NCI-H748 (cell line): Measurements from ENCODE around the gene ANKFN1.
A peak's percentile ranks its signal among the peaks of the same experiment; 100 is the strongest.

Experiments used
- DNase-seq: peaks from one replicate; lab custom pipeline; 2025; ENCODE audit not compliant: unreplicated experiment; lab: John Stamatoyannopoulos, UW

ANKFN1 gene, protein sequence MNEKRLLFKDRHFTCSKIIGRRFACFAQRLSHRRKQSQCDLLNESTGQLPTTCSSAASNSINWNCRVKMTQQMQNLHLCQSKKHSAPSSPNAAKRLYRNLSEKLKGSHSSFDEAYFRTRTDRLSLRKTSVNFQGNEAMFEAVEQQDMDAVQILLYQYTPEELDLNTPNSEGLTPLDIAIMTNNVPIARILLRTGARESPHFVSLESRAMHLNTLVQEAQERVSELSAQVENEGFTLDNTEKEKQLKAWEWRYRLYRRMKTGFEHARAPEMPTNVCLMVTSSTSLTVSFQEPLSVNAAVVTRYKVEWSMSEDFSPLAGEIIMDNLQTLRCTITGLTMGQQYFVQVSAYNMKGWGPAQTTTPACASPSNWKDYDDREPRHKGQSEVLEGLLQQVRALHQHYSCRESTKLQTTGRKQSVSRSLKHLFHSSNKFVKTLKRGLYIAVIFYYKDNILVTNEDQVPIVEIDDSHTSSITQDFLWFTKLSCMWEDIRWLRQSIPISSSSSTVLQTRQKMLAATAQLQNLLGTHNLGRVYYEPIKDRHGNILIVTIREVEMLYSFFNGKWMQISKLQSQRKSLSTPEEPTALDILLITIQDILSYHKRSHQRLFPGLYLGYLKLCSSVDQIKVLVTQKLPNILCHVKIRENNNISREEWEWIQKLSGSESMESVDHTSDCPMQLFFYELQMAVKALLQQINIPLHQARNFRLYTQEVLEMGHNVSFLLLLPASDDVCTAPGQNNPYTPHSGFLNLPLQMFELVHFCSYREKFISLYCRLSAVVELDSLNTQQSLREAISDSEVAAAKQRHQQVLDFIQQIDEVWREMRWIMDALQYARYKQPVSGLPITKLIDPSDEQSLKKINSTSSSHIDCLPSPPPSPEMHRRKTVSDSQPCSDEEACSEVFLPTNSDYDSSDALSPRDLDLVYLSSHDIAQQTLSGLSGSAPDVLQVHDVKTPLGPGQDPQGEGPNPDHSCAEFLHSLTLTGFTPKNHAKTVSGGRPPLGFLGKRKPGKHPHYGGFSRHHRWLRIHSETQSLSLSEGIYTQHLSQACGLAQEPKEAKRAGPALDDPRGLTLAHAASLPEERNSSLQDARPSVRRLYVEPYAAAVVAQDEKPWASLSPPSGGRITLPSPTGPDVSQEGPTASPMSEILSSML

DNA sequence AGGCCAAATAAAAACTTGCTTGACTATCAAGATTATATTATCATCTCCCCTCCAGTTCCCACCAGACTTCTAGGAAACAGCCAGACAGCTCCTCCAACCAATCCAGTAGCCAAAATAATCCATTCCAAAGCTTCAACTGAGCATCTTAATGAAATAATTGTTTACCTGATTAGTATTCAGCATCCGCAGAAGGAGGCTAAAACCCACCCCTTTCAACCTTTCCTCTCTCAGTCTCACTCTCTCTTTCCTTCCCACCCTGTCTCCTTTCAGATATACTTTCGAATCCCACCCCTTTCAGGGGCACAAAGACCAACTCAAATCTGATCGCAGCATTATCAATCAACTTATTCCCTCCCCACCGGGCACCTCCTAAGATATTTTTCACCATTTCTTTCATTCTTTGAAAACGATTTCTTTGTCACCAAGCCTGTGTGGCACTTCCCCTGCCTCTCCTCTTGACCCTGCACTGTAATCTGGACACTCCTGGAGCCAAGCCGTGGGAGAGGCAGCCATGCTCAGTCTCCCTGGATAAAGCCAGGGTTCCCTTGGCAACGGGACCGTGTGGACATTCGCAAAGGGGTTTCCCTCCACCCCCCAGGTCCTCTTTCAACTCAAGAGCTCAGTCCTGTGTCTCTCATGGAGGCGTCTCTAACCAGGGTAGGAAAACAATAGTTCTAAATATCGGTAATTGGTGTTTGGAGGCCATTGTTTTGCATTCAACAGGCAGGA lies at the start of gene ANKFN1:
ANKFN1 (plus strand) TSS at position 602 of the 729 bp plus-strand sequence. CDS start 59,193 bp downstream, outside the sequence.
- DNase-seq = peak; percentile 36

DNA sequence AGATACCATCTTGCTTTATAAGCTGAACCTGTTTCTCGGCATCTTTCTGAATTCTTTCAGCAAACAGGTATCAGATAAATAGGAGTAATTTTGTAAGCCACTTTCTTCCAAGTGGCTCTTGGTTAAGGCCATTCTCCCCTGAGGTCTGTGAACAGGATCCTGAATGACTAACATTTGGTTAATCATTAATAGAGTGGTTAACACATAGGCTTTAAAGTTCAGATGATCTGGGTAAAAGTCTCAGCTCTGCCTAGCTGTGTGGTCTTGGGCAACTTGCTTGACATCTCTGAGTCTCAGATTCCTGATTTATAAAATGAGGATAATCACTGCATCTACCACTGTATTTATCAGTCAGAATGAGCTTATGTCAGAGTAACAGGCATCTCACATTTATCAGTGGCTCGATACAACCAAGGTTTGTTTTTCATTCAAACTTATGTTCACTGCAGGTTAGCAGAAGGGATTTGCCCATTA lies 44.4 kb upstream of the ANKFN1 start:
- no peak for DNase-seq

GRCh38 chr17:56109836-56110235 lies 43.4 kb upstream of the ANKFN1 start:
- DNase-seq = no peak

GRCh38 chr17:56110463-56111135 lies 42.7 kb upstream of the ANKFN1 start:
- DNase-seq = no peak

- DNase-seq = no peak
These were observed 41.4 kb upstream of the ANKFN1 start for GRCh38 chr17:56111706-56112485.

DNA sequence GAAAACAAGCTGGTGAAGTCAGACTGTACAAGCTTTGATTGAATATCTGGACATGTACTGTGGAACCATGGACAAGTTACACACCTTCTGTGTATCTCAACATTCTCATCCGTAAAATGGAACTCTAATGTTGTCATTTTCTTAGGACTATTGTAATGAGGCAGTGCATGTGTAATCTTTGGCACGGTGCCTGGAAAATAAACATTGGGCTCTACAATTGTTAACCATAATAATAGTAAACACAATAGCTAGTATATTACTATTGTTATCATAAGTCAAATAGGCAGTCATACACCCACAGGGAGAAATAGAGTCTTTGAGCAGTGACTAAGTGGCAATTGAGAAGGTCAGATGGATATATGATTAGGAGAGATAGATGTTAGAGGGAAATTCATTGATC lies 39.8 kb upstream of the ANKFN1 start:
- no peak for DNase-seq

DNA sequence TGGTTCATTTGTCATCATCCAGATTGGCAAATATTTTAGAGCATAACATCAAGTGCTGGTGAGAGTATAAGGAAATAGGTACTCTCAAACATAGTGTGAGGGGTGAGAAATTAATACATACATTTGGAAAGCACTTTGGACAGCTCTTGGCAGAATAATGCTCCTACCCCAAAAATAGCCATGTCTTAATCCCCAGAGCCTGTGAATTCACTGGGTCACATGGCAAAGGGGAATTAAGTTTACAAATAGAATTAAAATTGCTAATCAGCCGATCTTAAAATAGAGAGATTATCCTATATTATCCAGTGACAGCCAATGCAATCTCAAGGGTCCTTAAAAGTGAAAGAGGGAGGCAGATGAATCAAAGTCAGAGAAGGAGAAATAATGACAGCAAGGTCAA lies 38.8 kb upstream of the ANKFN1 start:
- DNase-seq = no peak

GRCh38 chr17:56119191-56119590 lies 34.1 kb upstream of the ANKFN1 start:
- DNase-seq = no peak

- no peak for DNase-seq
These were observed 33.3 kb upstream of the ANKFN1 start for GRCh38 chr17:56119936-56120335.

GRCh38 chr17:56121191-56122051 lies 31.9 kb upstream of the ANKFN1 start:
- no peak for DNase-seq

DNA sequence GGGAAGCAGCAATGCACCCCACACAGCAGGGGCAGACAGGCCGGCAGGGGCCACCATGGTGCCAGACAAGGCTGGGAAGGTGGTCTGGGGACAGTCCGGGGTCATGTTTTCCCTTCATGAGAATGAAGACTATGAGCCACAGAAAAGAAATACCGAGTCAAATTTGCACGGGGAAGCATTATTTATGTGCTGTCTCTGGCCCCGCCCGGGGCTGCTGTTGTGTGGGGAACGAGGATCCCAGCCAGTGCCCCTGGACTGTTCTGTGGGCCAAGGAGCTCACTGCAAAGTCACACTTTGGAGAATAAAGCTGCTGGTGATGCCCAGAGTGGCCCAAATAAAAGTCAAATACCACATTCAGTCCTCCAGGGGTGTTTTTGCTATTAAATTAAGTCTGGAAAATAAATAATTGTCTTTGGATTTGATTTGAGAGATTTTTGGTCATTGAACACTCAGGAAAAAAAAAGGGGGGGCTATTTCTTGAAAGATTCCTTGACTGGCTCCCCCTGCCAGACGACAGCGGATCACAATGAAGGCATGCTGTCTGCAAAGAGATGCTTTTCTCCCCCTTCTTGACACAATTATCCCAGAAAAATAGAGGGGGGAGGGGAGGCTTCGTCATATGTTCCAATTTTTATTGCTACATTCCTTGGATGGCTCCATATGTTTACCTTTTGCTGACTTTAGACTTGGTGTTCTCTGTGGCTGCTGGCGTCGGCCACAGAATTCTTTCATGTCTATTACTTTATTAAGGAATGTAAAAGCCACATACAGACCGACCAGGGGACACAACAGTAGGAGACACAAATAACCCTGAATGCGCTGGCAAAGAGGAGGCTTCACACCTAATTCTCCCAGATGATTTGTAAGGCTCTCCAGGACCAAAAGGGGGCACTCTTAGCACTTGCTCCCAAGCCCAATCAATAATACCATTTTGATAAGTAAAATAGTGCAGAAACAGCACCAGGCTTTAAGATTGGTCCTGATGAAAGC lies 27.1 kb upstream of the ANKFN1 start:
- DNase-seq = peak; percentile 18

GRCh38 chr17:56130026-56130425 lies 23.2 kb upstream of the ANKFN1 start:
- DNase-seq = no peak

GRCh38 chr17:56130631-56131030 lies 22.6 kb upstream of the ANKFN1 start:
- no peak for DNase-seq

- DNase-seq = no peak
These were observed 21.8 kb upstream of the ANKFN1 start for GRCh38 chr17:56131431-56131830.

DNA sequence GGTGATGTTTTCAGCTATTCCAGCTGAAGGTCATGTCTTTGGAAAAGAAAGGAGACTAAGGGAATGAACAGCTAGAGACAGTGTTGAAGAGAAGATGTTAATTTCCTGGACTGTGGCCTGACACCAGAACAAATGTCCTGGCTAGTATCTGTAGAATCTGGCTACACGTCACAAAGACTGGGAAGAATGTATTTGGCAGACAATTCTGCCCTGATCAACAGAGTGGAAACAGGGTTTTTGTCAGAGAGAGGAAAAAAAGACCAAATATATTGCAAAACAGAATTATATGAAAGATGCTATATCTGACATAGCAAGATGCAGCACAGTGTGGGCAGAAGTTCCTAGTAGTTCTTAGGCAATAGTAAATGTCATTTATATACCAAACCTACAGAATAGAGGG lies 17.0 kb upstream of the ANKFN1 start:
- DNase-seq = no peak

DNA sequence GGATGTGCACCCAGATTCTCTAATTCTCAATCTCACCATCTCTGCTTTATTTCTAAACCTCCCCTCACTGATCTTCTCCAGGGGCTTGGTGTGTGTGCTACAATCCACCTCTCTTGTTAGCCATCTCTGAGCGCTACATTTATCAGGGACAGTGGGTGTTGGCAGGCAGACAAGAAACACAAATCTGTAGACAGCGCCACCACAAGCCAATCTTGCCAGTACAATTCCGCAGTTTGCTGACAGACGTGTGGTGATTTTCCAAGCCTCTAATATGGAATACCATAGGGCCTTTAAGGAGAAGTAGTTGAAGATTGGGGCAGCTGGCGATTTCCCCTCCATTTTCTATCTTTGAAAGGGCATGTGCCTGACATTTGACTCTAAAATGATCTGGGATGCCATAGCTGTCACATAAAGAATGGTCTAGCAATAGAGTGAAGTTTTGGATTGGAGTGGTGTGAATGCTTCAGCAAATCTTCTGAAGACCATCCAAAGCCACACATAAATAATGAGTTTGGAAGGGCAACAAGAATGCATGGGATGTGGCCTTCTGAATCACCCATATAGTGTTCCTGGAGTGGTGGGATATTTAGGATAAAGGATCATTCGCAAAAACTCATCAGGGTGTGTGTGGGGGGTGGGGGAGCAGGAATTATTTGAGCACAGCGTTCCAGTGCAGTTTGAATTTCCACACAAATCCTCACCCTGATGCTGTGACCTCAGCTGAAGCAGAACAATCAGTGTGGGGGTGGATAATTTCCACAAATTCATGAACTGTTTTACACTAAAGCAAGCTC lies 12.0 kb upstream of the ANKFN1 start:
- DNase-seq = no peak
